ENCODE results near the gene ANKRD22.

DNA sequence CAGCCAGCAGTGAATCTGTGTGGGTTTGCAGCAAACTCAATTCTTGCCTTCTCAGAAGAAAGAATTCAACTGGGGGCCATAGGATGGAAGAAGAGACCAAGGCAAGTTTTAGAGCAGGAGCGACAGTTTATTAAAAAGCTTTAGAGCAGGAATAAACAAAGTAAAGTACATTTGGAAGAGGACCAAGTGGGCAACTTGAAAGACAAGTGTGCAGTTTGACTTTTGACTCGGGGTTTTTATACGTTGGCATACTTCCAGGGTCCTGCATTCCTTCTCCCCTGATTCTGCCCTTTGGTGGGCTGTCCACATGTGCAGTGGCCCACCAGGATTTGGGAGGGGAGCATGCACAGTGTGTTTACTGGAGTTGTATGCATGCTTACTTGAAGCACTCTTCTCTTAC, 3.0 kb upstream of the ANKRD22 start:
- TF ChIP-seq, protein P1, sequence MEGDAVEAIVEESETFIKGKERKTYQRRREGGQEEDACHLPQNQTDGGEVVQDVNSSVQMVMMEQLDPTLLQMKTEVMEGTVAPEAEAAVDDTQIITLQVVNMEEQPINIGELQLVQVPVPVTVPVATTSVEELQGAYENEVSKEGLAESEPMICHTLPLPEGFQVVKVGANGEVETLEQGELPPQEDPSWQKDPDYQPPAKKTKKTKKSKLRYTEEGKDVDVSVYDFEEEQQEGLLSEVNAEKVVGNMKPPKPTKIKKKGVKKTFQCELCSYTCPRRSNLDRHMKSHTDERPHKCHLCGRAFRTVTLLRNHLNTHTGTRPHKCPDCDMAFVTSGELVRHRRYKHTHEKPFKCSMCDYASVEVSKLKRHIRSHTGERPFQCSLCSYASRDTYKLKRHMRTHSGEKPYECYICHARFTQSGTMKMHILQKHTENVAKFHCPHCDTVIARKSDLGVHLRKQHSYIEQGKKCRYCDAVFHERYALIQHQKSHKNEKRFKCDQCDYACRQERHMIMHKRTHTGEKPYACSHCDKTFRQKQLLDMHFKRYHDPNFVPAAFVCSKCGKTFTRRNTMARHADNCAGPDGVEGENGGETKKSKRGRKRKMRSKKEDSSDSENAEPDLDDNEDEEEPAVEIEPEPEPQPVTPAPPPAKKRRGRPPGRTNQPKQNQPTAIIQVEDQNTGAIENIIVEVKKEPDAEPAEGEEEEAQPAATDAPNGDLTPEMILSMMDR (conservative IDR thresholded peaks at IDR 0.05 in 1 of 2, IDR thresholded peaks at IDR 0.05 in 1 of 2; ENCODE audit: extremely low read depth in 1 of 2, insufficient read depth in 1 of 2, low read depth in 1 of 2, low read length in 2 of 2), result no peak
- TF ChIP-seq EZH2 (IDR thresholded peaks at IDR 0.05; ENCODE audit: borderline replicate concordance, low read length), result no peak

Data from mammary epithelial cell (primary cell).